ENCODE data around the gene SNAI1. TPM values are rescaled to one million over a fixed set of nuclear protein-coding genes. Genes with fewer than 3 reads are reported as not detected.
"Not testable (repeated sequence)": the region's sequence is repeated elsewhere in the genome, so short reads cannot be mapped to it uniquely, and the experiment has no call there.

SNAI1 gene
- total and polyA plus RNA-seq, 2 donors (not counting 3 experiments of a cell fraction or from before 2014, with no cell fraction given): 10.8 to 13.4 TPM

GRCh38 chr20:49999329-49999728, 16.5 kb downstream of the SNAI1 start:
- Histone ChIP-seq H2AFZ (ENCODE audit: low read depth, low read length) (no peak overlapping the region), H3K36me3 (ENCODE audit: control insufficient read depth in 2 of 2, extremely low read depth in 1 of 2, insufficient read depth in 2 of 2, low read length in 2 of 2) (no peaks in the 10 kb centered on the region), H3K4me1 (ENCODE audit: control insufficient read depth, extremely low read depth, insufficient read depth, low read length) (no peaks in the 10 kb centered on the region), H3K4me2 (ENCODE audit: insufficient read depth, low read length) (no peak overlapping the region), H3K9me1 (replicated peaks; ENCODE audit: control insufficient read depth, extremely low read depth, insufficient read depth, low read length) (no peaks in the 10 kb centered on the region), H3K79me2 (ENCODE audit: control insufficient read depth, insufficient read depth, low read length) (no peaks in the 10 kb centered on the region), H3K27ac (ENCODE audit: insufficient read depth, low read depth, low read length) (no peak overlapping the region), H3K4me3 (replicated peaks in 1 of 3; ENCODE audit: insufficient read depth in 1 of 3, low read depth in 1 of 3, low read length in 3 of 3) (no peak overlapping the region), H3K27me3 (ENCODE audit: control insufficient read depth in 2 of 2, insufficient read depth in 2 of 2, low read length in 2 of 2) (no peaks in the 10 kb centered on the region), H3K9ac (replicated peaks; ENCODE audit: extremely low read depth, insufficient read depth, low read length) (no peak overlapping the region), H3K9me3 (replicated peaks; ENCODE audit: control insufficient read depth, insufficient read depth, low read length) (no peaks in the 10 kb centered on the region), H4K20me1 (replicated peaks; ENCODE audit: control insufficient read depth, extremely low read depth, insufficient read depth, low read length) (no peaks in the 10 kb centered on the region)
- dilution Hi-C loops (cut with MboI; ENCODE audit: extremely low pct_ligation_motif_present, low sequenced_read_pairs) (no loop called here), intact Hi-C loops (cut with micrococcal nuclease) (no loop called here)
- POLR2A ChIA-PET: interaction anchor here (0.7 kb wide), 1 partner anchor 9 kb away, joined by 3 read pairs; no protein-coding TSS in a partner anchor
- no peak for DNase-seq (ENCODE audit: low read depth, low spot score)
- FAIRE-seq: no peak
- no peak for TF ChIP-seq POLR2AphosphoS5 (IDR thresholded peaks at IDR 0.05; ENCODE audit: insufficient read depth, low read depth, low read length)
- no peak for TF ChIP-seq EZH2 (IDR thresholded peaks at IDR 0.05; ENCODE audit: borderline replicate concordance, low read depth, low read length, severe bottlenecking)
- TF ChIP-seq FOS (IDR thresholded peaks at IDR 0.05; ENCODE audit: borderline replicate concordance, insufficient read depth, low read length): no peak
- no peak for TF ChIP-seq POLR2A (IDR thresholded peaks at IDR 0.05; ENCODE audit: low read depth, low read length)
- CTCF ChIA-PET: interaction anchor here (0.7 to 1.3 kb wide), 5 partner anchors 10 to 31 kb away, joined by 3 to 4 read pairs (median 3); no protein-coding TSS in a partner anchor
- BruUV-seq (replicated peaks): no TSS peak

- H3K4me2 ChIP-seq (ENCODE audit: insufficient read depth, low read length); H3K79me2 ChIP-seq (ENCODE audit: control insufficient read depth, insufficient read depth, low read length); FAIRE-seq; dilution Hi-C loops (cut with MboI; ENCODE audit: extremely low pct_ligation_motif_present, low sequenced_read_pairs); H3K9ac ChIP-seq (replicated peaks; ENCODE audit: extremely low read depth, insufficient read depth, low read length); H3K27ac ChIP-seq (ENCODE audit: insufficient read depth, low read depth, low read length); DNase-seq (ENCODE audit: low read depth, low spot score); H3K4me1 ChIP-seq (ENCODE audit: control insufficient read depth, extremely low read depth, insufficient read depth, low read length); H2AFZ ChIP-seq (ENCODE audit: low read depth, low read length); H4K20me1 ChIP-seq (replicated peaks; ENCODE audit: control insufficient read depth, extremely low read depth, insufficient read depth, low read length); BruUV-seq (replicated peaks); H3K9me1 ChIP-seq (replicated peaks; ENCODE audit: control insufficient read depth, extremely low read depth, insufficient read depth, low read length); H3K27me3 ChIP-seq (ENCODE audit: control insufficient read depth in 2 of 2, insufficient read depth in 2 of 2, low read length in 2 of 2); H3K4me3 ChIP-seq (replicated peaks in 1 of 3; ENCODE audit: insufficient read depth in 1 of 3, low read depth in 1 of 3, low read length in 3 of 3); H3K36me3 ChIP-seq (ENCODE audit: control insufficient read depth in 2 of 2, extremely low read depth in 1 of 2, insufficient read depth in 2 of 2, low read length in 2 of 2); H3K9me3 ChIP-seq (replicated peaks; ENCODE audit: control insufficient read depth, insufficient read depth, low read length); intact Hi-C loops (cut with micrococcal nuclease): not testable (repeated sequence)
- ChIA-PET CTCF (interaction anchor here (0.6 to 3.2 kb wide), 5 partner anchors 11 to 71 kb away, joined by 3 to 10 read pairs (median 9); no protein-coding TSS in a partner anchor), POLR2A (interaction anchor here (1.0 kb wide), 1 partner anchor 13 kb away, joined by 3 read pairs; no protein-coding TSS in a partner anchor)
Observed at GRCh38 chr20:50000548-50001222, 17.9 kb downstream of the SNAI1 start.
